Measurements from ENCODE around the gene CARS1.

DNA sequence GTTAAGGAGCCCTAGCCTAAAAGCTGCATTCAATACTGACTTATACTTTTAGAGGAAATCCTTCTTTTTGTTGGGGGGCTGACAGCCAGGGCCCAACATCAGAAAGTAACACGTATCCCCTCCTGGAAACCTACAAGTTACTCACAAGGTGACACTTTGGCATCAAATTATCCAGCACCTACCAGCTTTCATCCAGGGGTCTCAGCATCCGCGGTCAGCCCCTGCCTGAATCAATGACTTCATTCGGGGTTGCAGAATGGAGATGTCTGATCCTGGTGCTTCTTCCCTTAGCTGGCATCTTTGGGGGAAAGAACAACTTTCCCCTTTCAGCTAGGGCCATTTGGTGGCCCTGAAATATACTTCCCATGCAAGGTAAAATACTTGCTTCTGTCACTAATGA lies 59.8 kb downstream of the CARS1 start:
- TF ChIP-seq, protein P1, sequence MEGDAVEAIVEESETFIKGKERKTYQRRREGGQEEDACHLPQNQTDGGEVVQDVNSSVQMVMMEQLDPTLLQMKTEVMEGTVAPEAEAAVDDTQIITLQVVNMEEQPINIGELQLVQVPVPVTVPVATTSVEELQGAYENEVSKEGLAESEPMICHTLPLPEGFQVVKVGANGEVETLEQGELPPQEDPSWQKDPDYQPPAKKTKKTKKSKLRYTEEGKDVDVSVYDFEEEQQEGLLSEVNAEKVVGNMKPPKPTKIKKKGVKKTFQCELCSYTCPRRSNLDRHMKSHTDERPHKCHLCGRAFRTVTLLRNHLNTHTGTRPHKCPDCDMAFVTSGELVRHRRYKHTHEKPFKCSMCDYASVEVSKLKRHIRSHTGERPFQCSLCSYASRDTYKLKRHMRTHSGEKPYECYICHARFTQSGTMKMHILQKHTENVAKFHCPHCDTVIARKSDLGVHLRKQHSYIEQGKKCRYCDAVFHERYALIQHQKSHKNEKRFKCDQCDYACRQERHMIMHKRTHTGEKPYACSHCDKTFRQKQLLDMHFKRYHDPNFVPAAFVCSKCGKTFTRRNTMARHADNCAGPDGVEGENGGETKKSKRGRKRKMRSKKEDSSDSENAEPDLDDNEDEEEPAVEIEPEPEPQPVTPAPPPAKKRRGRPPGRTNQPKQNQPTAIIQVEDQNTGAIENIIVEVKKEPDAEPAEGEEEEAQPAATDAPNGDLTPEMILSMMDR (IDR thresholded peaks at IDR 0.05): no peak
- TF ChIP-seq POLR2A (IDR thresholded peaks at IDR 0.05) (no peak), POLR2AphosphoS5 (IDR thresholded peaks at IDR 0.05) (no peak), EP300 (IDR thresholded peaks at IDR 0.05) (no peak)
